Lower lobe of right lung (tissue), 2 donors: ENCODE data around the gene KCNA10. TPM values are rescaled to one million over a fixed set of nuclear protein-coding genes. Genes with fewer than 3 reads are reported as not detected.
"Not testable (repeated sequence)": the region's sequence is repeated elsewhere in the genome, so short reads cannot be mapped to it uniquely, and the experiment has no call there.

Experiments
- ATAC-seq, 2 donors: fragments of 200-7000 bp; cut with Tn5 transposase; one replicate each; pipeline ENCODE4 v1.9.1; 2020 to 2022; ENCODE audit warnings: mild to moderate bottlenecking in 2 of 2, moderate library complexity in 2 of 2
- DNase-seq: peaks from one replicate; pipeline ENCODE4 v3.0.0-alpha.2; 2020
- H3K27ac ChIP-seq: fragments of 200-600 bp; one replicate; pipeline ENCODE4 v1.8.0; 2022
- H3K27me3 ChIP-seq: fragments of 200-600 bp; one replicate; pipeline ENCODE4 v1.8.0; 2022; ENCODE audit warnings: low read depth
- H3K36me3 ChIP-seq: fragments of 200-600 bp; one replicate; pipeline ENCODE4 v1.8.0; 2022; ENCODE audit warnings: mild to moderate bottlenecking
- H3K4me1 ChIP-seq: fragments of 200-600 bp; one replicate; pipeline ENCODE4 v1.8.0; 2022
- H3K4me3 ChIP-seq: fragments of 200-600 bp; one replicate; pipeline ENCODE4 v1.8.0; 2022; ENCODE audit warnings: mild to moderate bottlenecking
- H3K9me3 ChIP-seq: fragments of 200-600 bp; one replicate; pipeline ENCODE4 v1.8.0; 2022
- CTCF ChIP-seq: fragments of 200-600 bp; IDR thresholded peaks from one replicate; pipeline ENCODE4 v1.8.0; 2022; ENCODE audit warnings: antibody characterized with exemption, mild to moderate bottlenecking
- intact Hi-C: fragments of 100-400 bp; cut with DNase I; formaldehyde crosslinking; loops from one replicate; pipeline ENCODE4 v1.11.0; 2022
- total RNA-seq: library from RNA; stranded (reverse); fragmentation: NEBNext Ultra II Directional; extraction: Animal tissue kit (Norgen Biotek cat#: 25700); gene quantifications from one replicate; pipeline ENCODE4 v1.2.1, GENCODE V29; 2021
- donor health status: DM: no; HTN: yes; CAD: no; lungs with severe emphysema.

KCNA10 gene
- total RNA-seq, 1 donor from 2014 or later: not detected

GRCh38 chr1:110515041-110515440 is 3.9 kb downstream of the KCNA10 start:
- intact Hi-C loops: no loop called here
- H3K9me3 ChIP-seq: no peaks in the 10 kb centered on the region
- ATAC-seq (peak; percentile 43 to 69), DNase-seq (peak; percentile 48)
- H3K27me3 ChIP-seq: no peaks in the 10 kb centered on the region
- no peak for TF ChIP-seq CTCF
- H3K4me3 ChIP-seq: no peak overlapping the region
- no peaks in the 10 kb centered on the region for H3K36me3 ChIP-seq
- H3K27ac ChIP-seq: no peak overlapping the region
- H3K4me1 ChIP-seq: no peaks in the 10 kb centered on the region

- peak in 1 of 2 donors; percentile 37 for ATAC-seq
Observed at GRCh38 chr1:110513511-110513910, 5.5 kb downstream of the KCNA10 start.

GRCh38 chr1:110511436-110511835 is 7.5 kb downstream of the KCNA10 start:
- no peak overlapping the region for H3K4me3 ChIP-seq
- DNase-seq (no peak), ATAC-seq (no peak)
- H3K9me3 ChIP-seq: no peaks in the 10 kb centered on the region
- intact Hi-C loops: no loop called here
- no peak for TF ChIP-seq CTCF
- H3K27ac ChIP-seq: no peak overlapping the region
- no peaks in the 10 kb centered on the region for H3K27me3 ChIP-seq
- peaks cover 7% of the 10 kb centered on the region for H3K4me1 ChIP-seq
- H3K36me3 ChIP-seq: no peaks in the 10 kb centered on the region

More at GRCh38 chr1:110513511-110513910, 5.5 kb downstream of the KCNA10 start:
- DNase-seq: no peak
- H3K4me3 ChIP-seq: no peak overlapping the region
- no peaks in the 10 kb centered on the region for H3K27me3 ChIP-seq
- H3K9me3 ChIP-seq: no peaks in the 10 kb centered on the region
- H3K27ac ChIP-seq: no peak overlapping the region
- no peaks in the 10 kb centered on the region for H3K4me1 ChIP-seq
- TF ChIP-seq CTCF: no peak
- H3K36me3 ChIP-seq: no peaks in the 10 kb centered on the region
- intact Hi-C loops: no loop called here

- ATAC-seq, intact Hi-C loops, H3K27ac ChIP-seq, H3K27me3 ChIP-seq, H3K4me1 ChIP-seq, H3K4me3 ChIP-seq, H3K9me3 ChIP-seq, H3K36me3 ChIP-seq: not testable (repeated sequence)
- DNase-seq: peak; percentile 1
Observed at GRCh38 chr1:110510921-110511320, 8.1 kb downstream of the KCNA10 start.

GRCh38 chr1:110509655-110510054 is 9.3 kb downstream of the KCNA10 start:
- no peak for TF ChIP-seq CTCF
- no peak for ATAC-seq
- intact Hi-C loops: no loop called here
- no peaks in the 10 kb centered on the region for H3K9me3 ChIP-seq
- peak; percentile 21 for DNase-seq
- no peaks in the 10 kb centered on the region for H3K27me3 ChIP-seq
- no peaks in the 10 kb centered on the region for H3K36me3 ChIP-seq
- H3K4me1 ChIP-seq: peaks cover 7% of the 10 kb centered on the region
- H3K27ac ChIP-seq: no peak overlapping the region
- no peak overlapping the region for H3K4me3 ChIP-seq

- Histone ChIP-seq H3K36me3 (no peaks in the 10 kb centered on the region), H3K27ac (peak overlapping the region; percentile 65), H3K9me3 (no peaks in the 10 kb centered on the region), H3K4me3 (peak overlapping the region; percentile 42), H3K27me3 (no peaks in the 10 kb centered on the region), H3K4me1 (peaks cover 7% of the 10 kb centered on the region)
- DNase-seq: peak; percentile 85
- intact Hi-C loops: no loop called here
- ATAC-seq: peak; percentile 85 to 91
- no peak for TF ChIP-seq CTCF
Observed at GRCh38 chr1:110508028-110508940, 10.7 kb downstream of the KCNA10 start.
